ENCODE data around the gene SACM1L.

SACM1L gene

DNA sequence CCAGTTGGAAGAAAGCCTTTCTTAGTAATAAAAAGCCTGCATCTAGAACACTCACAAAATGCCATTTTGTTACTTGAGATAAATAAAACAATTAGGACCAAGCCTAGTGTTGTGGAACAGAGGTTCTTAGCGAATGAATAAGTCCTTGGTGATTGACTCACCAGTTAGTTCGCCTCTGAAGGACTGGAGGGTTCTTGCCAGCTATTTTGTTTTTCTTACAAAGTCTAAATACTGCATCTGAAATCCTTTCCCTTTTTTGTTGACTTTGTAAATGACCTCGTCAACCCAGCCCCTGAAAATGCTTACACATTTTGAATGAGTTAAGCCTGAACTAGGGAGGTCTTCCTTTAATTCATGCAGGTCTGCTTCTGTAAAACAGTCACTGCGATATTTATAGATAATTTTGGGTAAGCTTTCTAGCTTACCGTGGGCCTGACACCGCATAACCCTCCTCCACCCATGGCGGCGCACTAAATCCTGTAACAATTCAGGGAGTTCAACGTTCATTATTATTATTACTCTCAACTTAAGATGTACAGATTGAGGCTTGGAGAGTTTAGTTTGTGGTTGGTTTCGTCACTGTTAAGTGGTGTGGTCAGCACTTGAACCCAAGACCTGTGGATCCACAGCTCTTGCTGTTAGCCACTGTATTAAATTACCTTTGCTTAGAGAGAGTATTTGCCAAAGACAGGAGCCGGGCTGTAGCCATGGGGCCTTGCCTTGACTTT, 45.0 kb upstream of the SACM1L start:
- TF ChIP-seq, protein P1, sequence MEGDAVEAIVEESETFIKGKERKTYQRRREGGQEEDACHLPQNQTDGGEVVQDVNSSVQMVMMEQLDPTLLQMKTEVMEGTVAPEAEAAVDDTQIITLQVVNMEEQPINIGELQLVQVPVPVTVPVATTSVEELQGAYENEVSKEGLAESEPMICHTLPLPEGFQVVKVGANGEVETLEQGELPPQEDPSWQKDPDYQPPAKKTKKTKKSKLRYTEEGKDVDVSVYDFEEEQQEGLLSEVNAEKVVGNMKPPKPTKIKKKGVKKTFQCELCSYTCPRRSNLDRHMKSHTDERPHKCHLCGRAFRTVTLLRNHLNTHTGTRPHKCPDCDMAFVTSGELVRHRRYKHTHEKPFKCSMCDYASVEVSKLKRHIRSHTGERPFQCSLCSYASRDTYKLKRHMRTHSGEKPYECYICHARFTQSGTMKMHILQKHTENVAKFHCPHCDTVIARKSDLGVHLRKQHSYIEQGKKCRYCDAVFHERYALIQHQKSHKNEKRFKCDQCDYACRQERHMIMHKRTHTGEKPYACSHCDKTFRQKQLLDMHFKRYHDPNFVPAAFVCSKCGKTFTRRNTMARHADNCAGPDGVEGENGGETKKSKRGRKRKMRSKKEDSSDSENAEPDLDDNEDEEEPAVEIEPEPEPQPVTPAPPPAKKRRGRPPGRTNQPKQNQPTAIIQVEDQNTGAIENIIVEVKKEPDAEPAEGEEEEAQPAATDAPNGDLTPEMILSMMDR (IDR thresholded peaks at IDR 0.05; ENCODE audit: control insufficient read depth, insufficient read depth, low read depth, low read length, missing control alignments), result no peak
- no peak for DNase-seq (ENCODE audit: low read depth)
- H3K4me3 ChIP-seq (ENCODE audit: control insufficient read depth, low read depth, low read length), result no peak overlapping the region

- H3K4me3 ChIP-seq (ENCODE audit: control insufficient read depth, low read depth, low read length), result no peak overlapping the region
- DNase-seq (ENCODE audit: low read depth), result no peak
- TF ChIP-seq, protein P1 (IDR thresholded peaks at IDR 0.05; ENCODE audit: control insufficient read depth, insufficient read depth, low read depth, low read length, missing control alignments), result no peak
Observed at GRCh38 chr3:45644791-45645201, 44.4 kb upstream of the SACM1L start.

- no peak overlapping the region for H3K4me3 ChIP-seq (ENCODE audit: control insufficient read depth, low read depth, low read length)
- TF ChIP-seq, protein P1 (IDR thresholded peaks at IDR 0.05; ENCODE audit: control insufficient read depth, insufficient read depth, low read depth, low read length, missing control alignments), result no peak
- DNase-seq (ENCODE audit: low read depth), result no peak
Observed at GRCh38 chr3:45646051-45646585, 43.1 kb upstream of the SACM1L start.

DNA sequence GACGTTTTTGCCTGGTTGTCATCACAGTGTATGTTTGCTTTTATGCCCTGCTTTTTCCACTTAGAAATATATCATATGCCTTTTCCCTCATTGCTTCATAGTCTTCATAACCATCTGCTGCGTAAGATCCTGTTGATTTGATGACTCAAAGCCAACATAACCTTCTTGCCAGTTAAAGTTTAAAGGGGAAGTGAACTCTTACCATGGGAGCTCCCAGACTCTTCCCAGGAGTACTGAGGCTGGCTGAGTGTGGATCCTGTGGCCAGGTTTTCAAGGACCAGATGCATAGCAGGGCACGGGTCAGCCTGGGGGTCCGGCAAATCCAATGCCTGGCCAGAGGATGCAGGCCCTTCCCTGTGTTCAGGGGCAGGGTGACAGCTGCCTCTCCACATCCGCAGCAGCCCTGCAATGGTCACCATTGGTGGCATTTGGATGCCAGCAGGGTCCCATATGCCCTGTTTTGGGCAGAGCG, 42.0 kb upstream of the SACM1L start:
- TF ChIP-seq, protein P1 (IDR thresholded peaks at IDR 0.05; ENCODE audit: control insufficient read depth, insufficient read depth, low read depth, low read length, missing control alignments), result no peak
- DNase-seq (ENCODE audit: low read depth), result peak; percentile 75
- H3K4me3 ChIP-seq (ENCODE audit: control insufficient read depth, low read depth, low read length), result no peak overlapping the region

DNA sequence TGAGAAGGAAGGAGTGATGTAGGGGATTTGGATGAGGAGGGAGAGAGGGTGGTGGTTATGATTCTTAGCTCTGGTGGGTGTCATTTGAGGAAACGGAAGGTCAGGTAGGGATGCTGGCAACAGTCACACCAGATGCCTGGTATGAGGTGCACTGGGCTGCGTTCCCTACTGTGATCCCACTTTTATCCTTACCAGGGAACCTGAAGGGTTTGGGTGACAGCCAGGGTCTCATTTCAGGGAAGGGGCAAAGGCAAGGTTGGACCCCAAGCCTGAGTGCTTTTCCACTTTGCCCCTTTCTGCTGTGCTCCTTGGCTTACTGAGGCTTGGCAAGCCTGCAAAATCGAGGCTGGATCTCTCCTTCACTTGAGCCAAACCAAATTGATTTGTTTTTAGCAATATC, 36.0 kb upstream of the SACM1L start:
- no peak overlapping the region for H3K4me3 ChIP-seq (ENCODE audit: control insufficient read depth, low read depth, low read length)
- TF ChIP-seq, protein P1 (IDR thresholded peaks at IDR 0.05; ENCODE audit: control insufficient read depth, insufficient read depth, low read depth, low read length, missing control alignments), result no peak
- no peak for DNase-seq (ENCODE audit: low read depth)

DNA sequence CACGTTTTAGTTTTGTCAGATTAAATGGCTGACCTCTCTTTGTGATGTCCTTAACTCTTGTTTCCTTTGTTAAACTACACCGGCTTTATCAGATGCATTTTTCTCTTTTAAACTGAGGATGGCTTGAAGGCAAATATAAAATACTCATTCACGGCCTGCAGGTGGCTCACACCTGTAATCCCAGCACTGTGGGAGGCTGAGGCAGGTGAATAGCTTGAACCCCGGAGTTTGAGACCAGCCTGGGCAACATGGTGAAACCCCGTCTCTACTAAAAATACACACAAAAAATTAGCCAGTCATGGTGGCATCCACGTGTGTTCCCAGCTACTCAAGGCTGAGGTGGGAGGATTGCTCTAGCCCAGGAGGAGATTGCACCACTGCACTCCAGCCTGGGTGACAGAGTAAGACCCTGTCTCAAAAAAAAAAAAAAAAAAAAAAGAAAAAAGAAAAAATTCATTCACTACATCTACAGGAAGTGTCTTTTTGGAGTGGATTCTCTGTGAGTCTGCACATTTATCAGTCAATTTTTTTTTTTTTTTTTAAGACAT, 34.7 kb upstream of the SACM1L start:
- no peak for DNase-seq (ENCODE audit: low read depth)
- TF ChIP-seq, protein P1 (IDR thresholded peaks at IDR 0.05; ENCODE audit: control insufficient read depth, insufficient read depth, low read depth, low read length, missing control alignments), result no peak
- no peak overlapping the region for H3K4me3 ChIP-seq (ENCODE audit: control insufficient read depth, low read depth, low read length)

Data from AG09309 (cell line).